ENCODE data around the gene ELAVL2.
"Not testable (repeated sequence)": the region's sequence is repeated elsewhere in the genome, so short reads cannot be mapped to it uniquely, and the experiment has no call there.

ELAVL2 gene

DNA sequence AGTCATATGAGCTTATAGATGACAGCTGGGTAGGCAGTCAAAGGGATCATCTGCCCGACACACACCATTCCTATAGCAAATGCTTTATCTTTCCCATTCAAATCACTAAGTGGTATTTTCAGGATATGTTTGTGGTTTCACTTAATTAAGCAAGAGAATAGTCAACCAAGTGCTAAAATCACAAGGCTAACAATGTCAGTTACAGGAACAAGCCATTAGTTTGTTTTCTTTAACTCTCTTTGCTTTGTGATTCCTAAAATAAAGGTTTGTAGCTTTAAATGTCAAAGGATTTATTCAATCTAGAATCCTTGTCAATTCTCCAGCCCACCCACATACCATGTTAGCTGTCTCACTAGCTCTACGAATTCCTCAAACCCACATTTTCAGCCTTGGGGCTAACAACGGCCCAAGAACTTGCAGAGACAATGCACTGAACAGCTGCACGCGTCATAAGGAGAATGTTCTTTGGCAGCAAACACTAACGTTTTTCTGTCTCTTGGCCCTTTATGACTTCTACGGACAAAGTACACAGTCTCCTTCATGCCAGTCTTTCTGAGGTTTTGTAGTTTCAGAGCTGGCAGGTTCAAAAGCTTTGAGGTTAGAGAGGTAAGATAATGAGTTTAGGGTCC lies 56.6 kb downstream of the ELAVL2 start:
- DNase-seq, result no peak

GRCh38 chr9:23768861-23769260 lies 57.2 kb downstream of the ELAVL2 start:
- no peak for DNase-seq

GRCh38 chr9:23766613-23767012 lies 59.4 kb downstream of the ELAVL2 start:
- no peak for DNase-seq

DNA sequence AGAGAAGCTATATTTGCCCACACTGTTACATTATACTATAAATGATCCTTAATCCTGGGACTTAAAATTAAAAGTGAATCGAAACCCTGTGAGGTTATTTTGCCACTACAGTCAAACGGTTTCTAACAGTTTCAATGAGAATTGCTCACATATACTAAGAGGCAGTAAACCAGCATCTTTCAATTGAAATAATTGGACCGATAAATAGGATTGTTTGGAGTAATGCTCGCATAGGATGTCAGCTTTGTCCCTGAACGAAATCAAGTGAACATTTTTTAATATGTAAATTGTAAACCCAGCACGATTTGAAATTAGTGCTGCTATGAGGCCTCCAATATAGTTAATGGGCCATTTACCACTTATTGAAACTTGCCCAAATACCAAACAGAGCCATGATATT lies 60.5 kb downstream of the ELAVL2 start:
- no peak for DNase-seq

GRCh38 chr9:23764219-23764618 lies 61.8 kb downstream of the ELAVL2 start:
- no peak for DNase-seq

GRCh38 chr9:23754551-23754950 lies 71.5 kb downstream of the ELAVL2 start:
- no peak for DNase-seq

DNA sequence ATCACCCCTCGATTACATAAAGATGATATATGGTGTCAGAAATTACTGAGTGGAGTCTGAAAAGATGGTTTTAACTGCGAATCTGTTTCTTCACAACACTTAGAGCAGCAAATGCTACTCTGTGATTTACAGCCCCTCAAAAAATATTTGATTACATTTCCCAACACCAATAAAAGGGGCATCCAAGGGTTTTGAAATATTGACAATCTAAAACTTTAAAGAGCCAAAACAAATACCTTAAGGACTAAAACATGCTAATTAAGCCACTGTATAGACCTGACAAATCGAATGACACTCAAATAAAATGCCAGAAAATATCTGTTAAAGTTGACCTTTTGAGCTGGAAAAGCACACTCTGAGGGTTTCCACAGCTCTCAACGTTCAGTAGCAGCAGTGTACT lies 73.2 kb downstream of the ELAVL2 start:
- no peak for DNase-seq

DNA sequence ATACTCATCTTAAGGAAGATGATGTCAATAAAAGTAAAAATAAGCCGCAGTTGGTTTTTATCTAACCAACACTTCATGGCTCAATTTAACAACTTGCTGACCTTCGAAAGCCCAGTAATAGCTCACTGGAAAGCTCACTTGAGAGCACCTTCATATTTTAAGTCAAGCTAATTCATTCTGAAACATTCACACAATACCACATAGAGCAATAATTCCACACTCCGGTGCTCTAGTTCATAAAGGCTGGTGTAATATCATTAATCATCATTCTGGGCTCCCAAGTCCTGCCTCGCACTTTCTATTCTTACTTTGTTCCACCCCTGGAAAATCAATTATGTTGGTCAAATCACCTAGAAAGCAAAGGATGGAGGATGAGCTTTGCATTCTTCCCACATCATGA lies 74.4 kb downstream of the ELAVL2 start:
- no peak for DNase-seq

DNA sequence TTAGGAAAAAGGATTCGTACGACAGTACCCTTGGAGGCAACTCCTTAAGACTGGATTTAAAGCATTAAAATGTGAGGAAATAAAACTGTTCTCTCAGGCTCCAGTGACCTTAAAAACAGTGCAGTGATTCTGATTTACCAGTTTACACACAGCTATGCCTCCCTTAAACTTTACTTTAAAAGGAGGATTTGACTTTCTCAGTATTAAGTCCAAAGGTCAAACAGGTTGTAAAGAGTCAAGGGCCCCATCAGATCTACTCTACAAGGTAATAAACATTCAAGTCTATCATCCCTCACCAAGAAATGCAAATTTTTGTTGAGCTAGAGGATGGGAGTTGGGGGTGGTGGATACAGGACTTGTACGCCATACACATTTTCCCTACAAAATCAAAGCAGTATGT lies 75.2 kb downstream of the ELAVL2 start:
- no peak for DNase-seq

- DNase-seq, result no peak
These were observed 78.7 kb downstream of the ELAVL2 start for GRCh38 chr9:23747088-23748075.

- DNase-seq, result no peak
These were observed 79.7 kb downstream of the ELAVL2 start for GRCh38 chr9:23746317-23746716.

DNA sequence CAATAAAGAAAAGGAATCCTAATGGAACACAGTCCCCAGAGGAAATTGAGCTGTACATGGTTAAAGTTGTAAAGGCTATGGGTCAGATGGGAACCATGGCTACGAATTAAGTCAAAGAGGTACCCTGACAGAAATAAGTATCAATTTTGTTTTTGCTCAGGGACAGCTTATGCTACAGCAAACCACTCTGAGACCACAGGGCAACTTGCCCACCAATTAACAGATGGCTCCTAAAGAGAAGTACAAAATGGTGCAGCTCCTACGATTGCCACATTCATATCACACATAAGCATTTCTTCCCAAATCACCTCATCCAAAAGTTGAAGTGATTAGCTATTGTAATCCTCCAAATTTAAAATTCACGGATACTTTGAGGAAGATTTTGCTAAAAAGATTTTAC lies 83.0 kb downstream of the ELAVL2 start:
- no peak for DNase-seq

GRCh38 chr9:23741351-23741750 lies 84.7 kb downstream of the ELAVL2 start:
- no peak for DNase-seq

GRCh38 chr9:23740531-23740930 lies 85.5 kb downstream of the ELAVL2 start:
- DNase-seq, result no peak

- DNase-seq, result no peak
These were observed 86.3 kb downstream of the ELAVL2 start for GRCh38 chr9:23739753-23740152.

DNA sequence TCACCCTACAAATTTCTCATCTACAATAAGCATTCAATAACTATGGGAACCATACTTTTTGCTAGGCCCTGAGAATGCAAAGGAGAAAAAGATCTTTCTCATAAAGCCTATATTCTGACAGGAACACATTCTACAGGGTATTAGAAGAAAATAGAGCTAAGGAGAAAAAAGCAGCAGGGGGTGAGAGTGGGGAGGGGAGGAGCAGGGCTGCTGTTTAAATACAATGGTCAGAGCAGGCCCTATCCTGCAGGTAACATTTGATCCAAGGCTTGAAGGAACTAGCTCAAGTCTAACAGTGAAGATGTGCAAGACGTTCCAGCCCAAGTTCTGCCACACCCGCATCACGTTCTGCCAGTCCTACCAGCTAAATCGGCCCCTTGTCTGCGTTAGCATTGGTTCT lies 89.7 kb downstream of the ELAVL2 start:
- no peak for DNase-seq

- no peak for DNase-seq
These were observed 92.5 kb downstream of the ELAVL2 start for GRCh38 chr9:23733495-23734078.

GRCh38 chr9:23731353-23731752 lies 94.7 kb downstream of the ELAVL2 start:
- DNase-seq, result no peak

DNA sequence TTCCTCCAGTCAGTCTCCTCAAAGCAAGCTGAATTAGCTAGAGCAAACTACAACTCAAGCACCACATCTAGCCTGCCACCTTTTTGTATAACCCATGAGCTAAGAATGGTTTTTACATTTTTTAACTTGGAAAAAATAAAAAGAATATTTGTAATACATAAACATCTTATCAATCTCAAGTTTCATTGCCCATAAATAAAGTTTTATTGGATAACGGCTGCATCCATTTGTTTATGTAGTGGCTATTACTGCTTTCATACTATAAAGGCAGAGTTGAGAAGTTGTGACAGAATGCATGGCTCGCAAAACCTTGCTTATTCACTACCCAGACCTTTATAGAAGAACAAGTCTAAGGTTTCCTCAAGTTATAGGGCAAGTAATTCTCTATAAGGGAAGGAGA lies 95.7 kb downstream of the ELAVL2 start:
- no peak for DNase-seq

DNA sequence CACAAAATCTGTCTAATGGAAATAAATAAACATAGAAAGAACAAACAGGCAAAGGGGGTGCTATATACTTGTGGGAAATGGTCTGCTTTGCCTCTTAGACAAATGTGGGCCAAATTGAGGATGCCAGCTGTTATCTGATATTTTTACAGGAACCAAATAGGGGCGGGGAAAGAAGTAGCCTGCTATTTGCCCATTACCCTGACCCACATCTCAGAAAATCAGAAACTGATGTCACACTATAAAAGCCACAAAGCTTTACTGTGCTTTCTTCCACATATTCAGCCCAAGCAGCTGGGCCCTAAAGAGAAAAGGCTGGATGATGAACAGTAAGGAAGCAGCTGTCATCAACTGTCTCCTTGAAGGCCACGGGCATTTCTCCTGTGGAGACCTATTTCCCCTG lies 97.3 kb downstream of the ELAVL2 start:
- DNase-seq, result no peak

DNA sequence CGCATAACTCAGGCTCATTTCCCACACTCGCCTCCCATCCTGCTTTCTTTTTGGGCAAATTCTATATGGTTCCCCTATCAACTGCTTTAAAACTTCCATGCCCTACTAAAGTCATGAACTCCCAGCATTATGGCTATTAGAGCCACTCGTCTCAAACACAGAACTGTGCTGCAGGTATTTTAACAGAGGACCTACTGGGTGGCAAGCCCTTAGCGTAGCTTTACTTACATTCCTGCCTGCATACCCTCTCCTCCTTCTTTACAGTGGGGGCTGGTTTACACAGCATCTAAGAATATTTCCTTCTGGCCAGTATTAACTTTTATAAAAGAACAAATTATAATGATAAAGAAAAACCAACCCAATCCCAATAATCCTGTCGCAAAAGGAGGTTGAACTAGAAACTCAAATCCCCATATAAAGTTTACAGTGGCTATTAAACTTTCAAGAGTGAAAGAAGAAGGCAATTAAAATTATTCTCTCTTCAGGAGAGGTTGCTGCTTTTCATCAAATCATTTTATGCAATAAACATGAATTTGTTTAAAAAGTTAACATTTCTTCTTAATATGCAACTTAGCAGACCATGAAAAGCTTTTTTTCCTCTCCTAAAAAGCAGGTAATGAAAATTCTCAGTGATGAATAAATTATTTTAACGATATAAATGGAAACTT lies 100.6 kb downstream of the ELAVL2 start:
- no peak for DNase-seq

DNA sequence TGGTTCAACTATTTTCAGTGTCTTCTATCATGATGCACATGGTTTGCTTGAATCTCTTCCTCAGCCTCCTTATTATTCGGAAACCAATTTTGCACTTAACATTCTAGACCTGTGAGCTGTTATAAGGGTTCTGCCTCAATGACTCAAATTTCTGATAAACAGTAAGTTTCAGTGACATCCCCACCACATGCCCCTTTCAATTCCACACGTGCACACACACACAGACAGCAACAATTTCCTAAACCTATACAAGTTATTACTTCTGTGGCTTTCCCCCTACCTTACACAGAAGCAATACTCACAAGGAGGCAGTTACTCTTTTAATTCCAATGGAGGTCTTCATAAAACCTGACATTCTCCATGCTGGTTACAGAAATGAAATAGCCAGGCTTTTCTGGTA lies 102.4 kb downstream of the ELAVL2 start:
- DNase-seq, result no peak

GRCh38 chr9:23723048-23723447 lies 103.0 kb downstream of the ELAVL2 start:
- not testable (repeated sequence) for DNase-seq
